Left ventricle myocardium superior (tissue), 1 donor: ENCODE results near the gene UQCRC2. TPM values are rescaled to one million over a fixed set of nuclear protein-coding genes. Genes with fewer than 3 reads are reported as not detected.
"Not testable (repeated sequence)": the region's sequence is repeated elsewhere in the genome, so short reads cannot be mapped to it uniquely, and the experiment has no call there.

Source experiments
- ATAC-seq: fragments of 200-7000 bp; cut with Tn5 transposase; one replicate; pipeline ENCODE4 v1.9.1; 2020; ENCODE audit warnings: mild to moderate bottlenecking, moderate library complexity
- DNase-seq: peaks from one replicate; pipeline ENCODE4 v3.0.0-alpha.2; 2020
- intact Hi-C: fragments of 100-400 bp; cut with micrococcal nuclease; formaldehyde crosslinking; loops from one replicate; pipeline ENCODE4 v1.11.0; 2022
- total RNA-seq: library from RNA; stranded (reverse); fragmentation: NEBNext Ultra II Directional; extraction: Animal tissue kit (Norgen Biotek cat#: 25700); gene quantifications from one replicate; pipeline ENCODE4 v1.2.1, GENCODE V29; 2021
- donor health status: DM: no; HTN: yes; CAD: no; lungs with severe emphysema.

Gene UQCRC2
- total RNA-seq, 1 donor from 2014 or later, result 1,065 TPM

DNA sequence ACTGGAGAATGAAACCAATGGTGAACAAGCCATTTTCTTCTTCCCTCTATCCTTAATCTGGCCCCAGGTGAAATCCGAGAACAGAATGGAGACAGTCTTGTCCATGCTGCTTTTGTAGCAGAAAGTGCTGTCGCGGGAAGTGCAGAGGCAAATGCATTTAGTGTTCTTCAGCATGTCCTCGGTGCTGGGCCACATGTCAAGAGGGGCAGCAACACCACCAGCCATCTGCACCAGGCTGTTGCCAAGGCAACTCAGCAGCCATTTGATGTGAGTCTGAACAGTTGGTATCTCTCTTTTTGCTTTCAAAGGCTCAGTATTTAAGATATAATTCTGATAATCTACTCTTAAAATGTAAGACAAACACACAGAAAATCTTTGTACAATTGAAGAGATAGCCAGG lies 18.7 kb downstream of the UQCRC2 start:
- DNase-seq (no peak), ATAC-seq (no peak)
- intact Hi-C loops, result no loop called here

GRCh38 chr16:21973945-21974344 lies 20.8 kb downstream of the UQCRC2 start:
- intact Hi-C loops, result no loop called here
- ATAC-seq (no peak), DNase-seq (no peak)

DNA sequence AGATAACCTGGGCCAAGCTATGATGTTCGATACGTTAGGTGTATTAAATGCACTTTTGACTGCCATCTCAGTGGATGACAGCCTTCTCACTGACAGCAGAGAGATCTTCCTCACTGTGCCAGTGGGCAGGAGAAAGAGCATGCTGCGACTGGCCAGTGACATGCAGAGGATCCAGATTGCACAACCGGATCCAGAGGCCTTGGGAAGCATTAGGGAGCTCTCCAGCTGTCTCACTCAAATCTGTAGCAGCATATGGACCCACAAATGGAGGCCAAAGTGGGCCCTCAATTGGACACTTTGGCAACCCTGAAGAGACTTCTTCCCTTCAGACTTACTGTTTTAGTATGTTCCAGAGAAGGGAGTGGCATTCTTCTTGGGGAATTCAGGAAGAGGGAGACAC lies 26.9 kb downstream of the UQCRC2 start:
- ATAC-seq (no peak), DNase-seq (no peak)
- intact Hi-C loops, result no loop called here

DNA sequence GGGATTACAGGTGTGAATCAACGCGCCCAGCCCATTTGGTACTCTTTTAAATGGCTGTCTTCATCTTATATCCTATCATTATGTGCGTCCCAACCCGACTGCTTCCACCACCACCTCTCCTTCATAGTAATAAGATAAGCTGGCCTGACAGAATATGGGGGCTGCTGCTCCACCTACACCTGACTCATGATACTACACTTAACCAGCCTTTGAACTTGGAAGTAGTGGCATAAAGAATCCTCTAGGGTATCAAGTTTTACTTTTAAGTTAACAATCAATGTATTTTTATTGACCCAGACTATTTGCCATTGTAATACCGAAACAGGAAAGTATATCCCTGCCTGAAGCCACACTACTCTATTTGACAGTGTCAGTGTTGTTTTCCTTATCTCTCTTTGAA lies 28.9 kb downstream of the UQCRC2 start:
- intact Hi-C loops, result no loop called here
- ATAC-seq, result no peak
- no peak for DNase-seq

DNA sequence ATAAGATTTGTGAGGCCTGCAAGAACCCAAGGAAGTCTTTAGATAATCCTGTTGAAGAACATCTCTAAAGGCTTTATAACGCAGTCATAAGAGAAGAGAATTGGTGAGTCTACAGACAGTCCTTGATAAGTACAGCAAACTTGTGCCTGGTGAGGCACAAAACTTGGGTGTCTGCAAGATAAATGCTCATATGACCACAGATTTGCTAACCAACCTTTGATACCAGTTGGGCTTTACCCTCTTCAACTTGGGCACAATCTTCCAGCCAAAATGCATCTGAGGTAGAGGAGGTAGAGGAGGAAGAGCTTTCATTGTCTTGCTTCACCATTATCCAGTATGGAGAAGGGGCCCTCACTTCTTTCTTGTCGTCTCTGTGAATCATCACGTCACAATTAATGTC lies 30.9 kb downstream of the UQCRC2 start:
- intact Hi-C loops, result no loop called here
- no peak for DNase-seq
- ATAC-seq, result no peak

DNA sequence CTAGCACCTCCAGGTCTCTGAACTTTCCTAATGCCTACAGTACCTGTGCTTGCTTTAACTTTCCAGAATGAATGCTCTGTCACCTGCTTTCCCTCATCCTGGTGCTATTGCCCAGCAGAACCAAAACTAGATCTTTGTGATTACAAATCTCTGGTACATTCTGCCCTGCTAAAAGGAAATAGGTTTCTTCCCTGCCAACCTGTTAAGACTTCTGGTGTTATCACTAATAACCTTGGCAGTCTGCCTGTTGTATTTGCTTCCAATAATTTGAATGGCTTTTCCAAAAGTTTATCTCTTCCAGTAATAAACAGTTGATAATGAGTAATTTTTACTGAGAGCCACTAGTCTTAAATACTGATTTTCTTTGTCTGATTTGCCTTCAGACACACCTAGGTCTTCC lies 32.4 kb downstream of the UQCRC2 start:
- intact Hi-C loops, result no loop called here
- ATAC-seq (peak; percentile 12), DNase-seq (no peak)

GRCh38 chr16:21986692-21987246 lies 33.6 kb downstream of the UQCRC2 start:
- DNase-seq (no peak), ATAC-seq (peak; percentile 50)
- intact Hi-C loops, result no loop called here

DNA sequence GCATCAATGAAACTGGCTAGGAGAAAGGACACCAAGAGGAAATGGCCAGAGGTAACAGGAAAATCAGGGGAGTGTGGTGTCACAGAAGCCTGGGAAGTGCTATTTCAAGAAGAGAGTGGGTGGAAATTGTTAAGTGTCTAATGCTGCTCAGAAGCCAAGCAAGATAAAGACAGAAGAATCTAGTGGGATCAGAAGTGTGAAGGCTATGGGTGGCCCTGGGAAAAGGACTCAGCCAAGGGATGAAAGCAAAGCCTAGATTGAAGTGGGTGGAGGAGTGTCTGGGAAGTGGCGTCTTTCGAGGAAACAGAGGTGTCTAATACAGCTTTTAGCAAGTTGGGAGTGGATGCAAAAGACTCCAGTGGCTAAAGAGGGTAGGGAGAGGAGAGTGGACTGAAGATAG lies 34.3 kb downstream of the UQCRC2 start:
- intact Hi-C loops, result no loop called here
- ATAC-seq (peak; percentile 16), DNase-seq (no peak)

GRCh38 chr16:21989133-21989532 lies 36.0 kb downstream of the UQCRC2 start:
- intact Hi-C loops, result no loop called here
- DNase-seq (no peak), ATAC-seq (no peak)

DNA sequence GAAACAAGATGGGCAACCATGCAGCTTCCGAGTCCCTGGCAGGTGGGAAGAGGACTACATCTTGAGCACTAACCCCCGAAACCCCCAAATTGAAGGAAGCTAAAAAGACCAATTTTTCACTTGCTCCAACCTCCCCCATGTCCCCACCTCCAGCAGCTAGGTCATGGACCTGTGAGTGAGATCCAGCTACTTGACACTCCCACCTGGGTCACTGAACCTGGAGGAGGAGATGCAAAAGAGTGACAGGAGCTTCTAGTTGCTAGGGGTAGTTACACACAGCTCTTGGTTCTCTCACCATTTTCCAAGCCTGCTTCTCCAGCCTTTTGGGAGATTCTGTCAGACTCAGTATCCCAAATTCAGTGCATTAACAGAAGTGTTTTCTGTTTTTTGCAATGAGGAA lies 36.6 kb downstream of the UQCRC2 start:
- DNase-seq (no peak), ATAC-seq (no peak)
- intact Hi-C loops, result no loop called here

GRCh38 chr16:21990381-21990944 lies 37.3 kb downstream of the UQCRC2 start:
- ATAC-seq (no peak), DNase-seq (no peak)
- intact Hi-C loops, result no loop called here

GRCh38 chr16:21991621-21992020 lies 38.5 kb downstream of the UQCRC2 start:
- intact Hi-C loops, result no loop called here
- ATAC-seq, result no peak

DNA sequence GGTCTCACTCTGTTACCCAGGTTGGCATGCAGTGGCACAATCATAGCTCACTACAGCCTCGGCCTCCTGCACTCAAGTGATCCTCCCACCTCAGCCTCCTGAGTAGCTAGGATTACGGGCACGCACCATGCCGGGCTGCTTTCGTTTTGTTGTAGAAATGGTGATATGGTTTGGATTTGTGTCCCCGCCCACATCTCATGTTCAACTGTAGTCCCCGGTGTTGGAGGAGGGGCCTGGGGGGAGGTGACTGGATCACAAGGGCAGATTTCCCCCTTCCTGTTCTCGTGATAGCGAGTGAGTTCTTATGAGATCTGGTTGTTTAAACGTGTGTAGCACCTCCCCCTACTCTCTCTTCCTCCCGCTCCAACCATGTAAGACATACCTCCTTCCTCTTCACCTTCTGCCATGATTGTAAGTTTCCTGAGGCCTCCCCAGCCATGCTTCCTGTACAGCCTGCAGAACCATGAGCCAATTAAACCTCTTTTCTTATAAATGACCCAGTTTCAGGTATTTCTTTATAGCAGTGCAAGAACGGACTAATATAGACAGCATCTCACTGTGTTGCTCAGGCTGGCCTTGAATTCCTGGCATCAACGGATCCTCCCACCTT lies 41.8 kb downstream of the UQCRC2 start:
- no peak for DNase-seq
- ATAC-seq, result no peak
- intact Hi-C loops, result loop anchor here (5.0 kb wide), 1 partner anchor 192 kb away; no protein-coding TSS in a partner anchor

More at GRCh38 chr16:21991621-21992020, 38.5 kb downstream of the UQCRC2 start:
- no peak for DNase-seq

GRCh38 chr16:21996923-21997696 lies 43.9 kb downstream of the UQCRC2 start:
- intact Hi-C loops, result loop anchor here (5.0 kb wide), 1 partner anchor 190 kb away; no protein-coding TSS in a partner anchor
- no peak for DNase-seq

GRCh38 chr16:21997697-21998480 lies 44.7 kb downstream of the UQCRC2 start:
- intact Hi-C loops, result loop anchor here (5.0 kb wide), 1 partner anchor 189 kb away; no protein-coding TSS in a partner anchor
- no peak for DNase-seq
- ATAC-seq, result no peak

More at GRCh38 chr16:21996923-21997696, 43.9 kb downstream of the UQCRC2 start:
- no peak for ATAC-seq

GRCh38 chr16:22001591-22001990 lies 48.4 kb downstream of the UQCRC2 start:
- ATAC-seq (peak; percentile 27), DNase-seq (no peak)
- intact Hi-C loops, result loop anchor here (5.0 to 10.0 kb wide), 3 partner anchors 76 to 293 kb away; partner anchors contain the start of gene POLR3E

DNA sequence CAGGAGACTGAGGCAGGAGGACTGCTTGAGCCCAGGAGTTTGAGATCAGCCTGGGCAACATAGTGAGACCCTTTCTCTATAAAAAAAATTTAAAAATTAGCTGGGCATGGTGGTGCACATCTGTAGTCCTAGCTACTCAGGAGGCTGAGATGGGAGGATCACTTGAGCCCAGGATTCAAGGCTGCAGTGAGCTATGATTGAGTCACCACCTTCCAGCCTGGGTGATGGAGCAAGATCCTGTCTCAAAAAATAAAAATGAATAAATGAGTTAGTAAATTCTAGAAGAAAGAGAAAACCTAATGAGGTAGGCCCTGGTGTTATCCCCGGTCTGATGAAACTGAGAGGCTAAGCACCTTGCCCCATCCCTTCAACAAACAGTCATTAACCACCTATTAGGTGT lies 48.9 kb downstream of the UQCRC2 start:
- DNase-seq, ATAC-seq: not testable (repeated sequence)
- intact Hi-C loops, result loop anchor here (5.0 to 10.0 kb wide), 3 partner anchors 75 to 293 kb away; partner anchors contain the start of gene POLR3E

GRCh38 chr16:22003195-22003594 lies 50.0 kb downstream of the UQCRC2 start:
- DNase-seq, result no peak
- no peak for ATAC-seq
- intact Hi-C loops, result loop anchor here (5.0 to 10.0 kb wide), 3 partner anchors 74 to 292 kb away; partner anchors contain the start of gene POLR3E

GRCh38 chr16:22004341-22004740 lies 51.2 kb downstream of the UQCRC2 start:
- DNase-seq (no peak), ATAC-seq (no peak)
- intact Hi-C loops, result loop anchor here (5.0 to 10.0 kb wide), 3 partner anchors 73 to 290 kb away; partner anchors contain the start of gene POLR3E
